ENCODE data around the gene GJB3.

Gene GJB3

DNA sequence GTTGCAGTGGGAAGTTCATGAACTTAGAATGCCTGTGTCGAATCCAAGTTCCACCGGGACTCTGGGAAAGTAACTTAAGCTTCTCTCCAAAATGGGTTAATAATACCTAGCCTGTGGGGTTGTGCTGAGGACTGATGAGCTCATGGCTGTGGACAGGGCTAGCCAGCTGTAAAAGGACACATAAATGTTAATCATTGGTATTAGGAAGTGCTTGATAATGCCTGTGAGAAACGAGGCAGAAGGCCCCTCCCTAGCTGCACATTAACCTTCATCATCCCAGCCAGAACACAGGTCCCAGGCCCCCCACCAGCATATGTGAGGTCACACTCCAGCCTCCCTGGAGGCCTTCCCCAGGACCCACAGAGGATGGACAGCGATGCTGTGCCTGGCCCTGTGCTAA, 22.3 kb upstream of the GJB3 start:
- ChIA-PET CTCF (interaction anchor here (1.1 kb wide), 1 partner anchor 14 kb away, joined by 3 read pairs; no protein-coding TSS in a partner anchor), POLR2A (no interaction called here)
- H3K4me3 ChIP-seq (ENCODE audit: control insufficient read depth in 1 of 7, extremely low read depth in 1 of 7, insufficient read depth in 4 of 7, low read depth in 2 of 7, low read length in 6 of 7), result no peak overlapping the region
- peaks cover 0 to 2% (median 0%) of the 10 kb centered on the region in 5 experiments for H3K27me3 ChIP-seq (replicated peaks in 2 of 5; ENCODE audit: control insufficient read depth in 4 of 5, insufficient read depth in 5 of 5, low read length in 4 of 5)
- peaks cover 0 to 2% (median 0%) of the 10 kb centered on the region in 5 experiments for H3K9me3 ChIP-seq (ENCODE audit: control extremely low read depth in 1 of 5, control insufficient read depth in 4 of 5, insufficient read depth in 2 of 5, low read depth in 1 of 5, low read length in 4 of 5)
- 100% methylated on average over 3 of the region's 4 CpGs for whole genome bisulfite sequencing (ENCODE audit: insufficient coverage)
- no peaks in the 10 kb centered on the region for H3K4me1 ChIP-seq (ENCODE audit: control extremely low read depth in 1 of 4, control insufficient read depth in 4 of 4, insufficient read depth in 4 of 4, low read length in 3 of 4)
- no peaks in the 10 kb centered on the region for H3K36me3 ChIP-seq (ENCODE audit: control insufficient read depth in 4 of 4, insufficient read depth in 4 of 4, low read length in 3 of 4)
- DNase-seq, result no peak
- no peak overlapping the region for H3K27ac ChIP-seq (ENCODE audit: insufficient read depth in 1 of 2, low read depth in 1 of 2, low read length in 2 of 2, poor library complexity in 1 of 2, severe bottlenecking in 2 of 2)

DNA sequence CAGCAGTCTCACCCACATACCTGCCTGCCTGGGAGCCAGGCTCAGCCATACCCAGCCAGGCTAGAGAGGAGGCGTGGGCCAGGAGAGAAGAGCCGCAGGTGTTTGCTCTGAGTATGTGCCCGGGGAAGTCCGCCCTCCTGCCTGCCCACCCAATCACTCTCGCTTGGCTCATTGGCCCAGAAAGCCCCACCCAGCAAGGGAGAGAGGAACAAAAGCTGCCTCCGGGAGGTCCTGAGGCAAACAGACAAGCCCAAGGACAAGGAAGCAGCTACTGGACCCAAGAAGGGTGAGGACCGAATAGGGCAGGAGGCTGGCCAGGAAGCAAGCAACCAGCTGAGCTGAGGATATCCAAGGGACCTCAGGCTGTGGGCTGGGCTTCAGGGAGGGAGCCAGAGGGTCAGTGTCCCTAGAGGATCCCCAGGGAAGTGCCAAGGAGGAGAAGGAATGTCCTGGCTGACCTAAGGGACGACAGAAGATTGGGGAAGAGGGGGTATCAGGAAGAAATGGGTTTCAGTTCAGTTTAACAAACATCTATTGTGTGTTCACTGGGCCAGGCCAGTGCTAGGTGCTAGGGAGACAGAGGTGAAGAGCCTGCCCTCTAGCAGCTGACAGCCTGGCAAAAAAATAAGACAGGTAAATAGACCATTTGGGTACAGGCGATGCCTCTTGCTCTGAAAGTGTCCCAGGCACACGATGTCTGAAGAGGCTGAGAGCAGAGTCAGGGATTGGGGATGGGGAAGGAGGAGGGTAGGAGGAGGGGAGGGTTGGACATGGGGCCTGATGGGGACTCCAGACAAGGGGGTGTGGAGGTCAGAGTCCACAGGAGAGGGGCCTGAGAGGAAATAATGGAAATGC, 21.3 kb upstream of the GJB3 start, which contains the start of gene GJB4:
TSS of gene GJB4 (plus strand) at position 238 of the 855 bp plus-strand sequence. CDS start 1,515 bp downstream, outside the sequence.
- Histone ChIP-seq H3K36me3 (ENCODE audit: control insufficient read depth in 4 of 4, insufficient read depth in 4 of 4, low read length in 3 of 4) (no peaks in the 10 kb centered on the region), H3K9me3 (ENCODE audit: control extremely low read depth in 1 of 5, control insufficient read depth in 4 of 5, insufficient read depth in 2 of 5, low read depth in 1 of 5, low read length in 4 of 5) (peaks cover 0 to 4% (median 0%) of the 10 kb centered on the region in 5 experiments), H3K4me1 (ENCODE audit: control extremely low read depth in 1 of 4, control insufficient read depth in 4 of 4, insufficient read depth in 4 of 4, low read length in 3 of 4) (no peaks in the 10 kb centered on the region), H3K27ac (ENCODE audit: insufficient read depth in 1 of 2, low read depth in 1 of 2, low read length in 2 of 2, poor library complexity in 1 of 2, severe bottlenecking in 2 of 2) (no peak within 1 kb of the TSS), H3K4me3 (ENCODE audit: control insufficient read depth in 1 of 7, extremely low read depth in 1 of 7, insufficient read depth in 4 of 7, low read depth in 2 of 7, low read length in 6 of 7) (no peak within 1 kb of the TSS), H3K27me3 (replicated peaks in 2 of 5; ENCODE audit: control insufficient read depth in 4 of 5, insufficient read depth in 5 of 5, low read length in 4 of 5) (peaks cover 0 to 3% (median 0%) of the 10 kb centered on the region in 5 experiments)
- CTCF ChIA-PET, result no interaction called here
- POLR2A ChIA-PET, result no interaction called here
- DNase-seq, result no peak
- 87% methylated on average over 7 of the region's 10 CpGs for WGBS (ENCODE audit: insufficient coverage)

DNA sequence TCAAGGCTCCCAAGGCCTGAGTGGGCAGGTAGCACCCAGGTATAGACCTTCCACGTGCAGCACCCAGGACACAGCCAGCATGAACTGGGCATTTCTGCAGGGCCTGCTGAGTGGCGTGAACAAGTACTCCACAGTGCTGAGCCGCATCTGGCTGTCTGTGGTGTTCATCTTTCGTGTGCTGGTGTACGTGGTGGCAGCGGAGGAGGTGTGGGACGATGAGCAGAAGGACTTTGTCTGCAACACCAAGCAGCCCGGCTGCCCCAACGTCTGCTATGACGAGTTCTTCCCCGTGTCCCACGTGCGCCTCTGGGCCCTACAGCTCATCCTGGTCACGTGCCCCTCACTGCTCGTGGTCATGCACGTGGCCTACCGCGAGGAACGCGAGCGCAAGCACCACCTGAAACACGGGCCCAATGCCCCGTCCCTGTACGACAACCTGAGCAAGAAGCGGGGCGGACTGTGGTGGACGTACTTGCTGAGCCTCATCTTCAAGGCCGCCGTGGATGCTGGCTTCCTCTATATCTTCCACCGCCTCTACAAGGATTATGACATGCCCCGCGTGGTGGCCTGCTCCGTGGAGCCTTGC, 19.7 kb upstream of the GJB3 start:
- Histone ChIP-seq H3K27ac (ENCODE audit: insufficient read depth in 1 of 2, low read depth in 1 of 2, low read length in 2 of 2, poor library complexity in 1 of 2, severe bottlenecking in 2 of 2) (no peak overlapping the region), H3K9me3 (ENCODE audit: control extremely low read depth in 1 of 5, control insufficient read depth in 4 of 5, insufficient read depth in 2 of 5, low read depth in 1 of 5, low read length in 4 of 5) (peaks cover 0 to 4% (median 0%) of the 10 kb centered on the region in 5 experiments), H3K4me1 (ENCODE audit: control extremely low read depth in 1 of 4, control insufficient read depth in 4 of 4, insufficient read depth in 4 of 4, low read length in 3 of 4) (no peaks in the 10 kb centered on the region), H3K36me3 (ENCODE audit: control insufficient read depth in 4 of 4, insufficient read depth in 4 of 4, low read length in 3 of 4) (no peaks in the 10 kb centered on the region), H3K27me3 (replicated peaks in 2 of 5; ENCODE audit: control insufficient read depth in 4 of 5, insufficient read depth in 5 of 5, low read length in 4 of 5) (peaks cover 0 to 3% (median 0%) of the 10 kb centered on the region in 5 experiments), H3K4me3 (ENCODE audit: control insufficient read depth in 1 of 7, extremely low read depth in 1 of 7, insufficient read depth in 4 of 7, low read depth in 2 of 7, low read length in 6 of 7) (no peak overlapping the region)
- 98% methylated on average over 30 of the region's 33 CpGs for WGBS (ENCODE audit: insufficient coverage)
- no peak for DNase-seq
- ChIA-PET POLR2A (no interaction called here), CTCF (interaction anchor here (1.5 kb wide), 1 partner anchor 18 kb away, joined by 5 read pairs; no protein-coding TSS in a partner anchor)

DNA sequence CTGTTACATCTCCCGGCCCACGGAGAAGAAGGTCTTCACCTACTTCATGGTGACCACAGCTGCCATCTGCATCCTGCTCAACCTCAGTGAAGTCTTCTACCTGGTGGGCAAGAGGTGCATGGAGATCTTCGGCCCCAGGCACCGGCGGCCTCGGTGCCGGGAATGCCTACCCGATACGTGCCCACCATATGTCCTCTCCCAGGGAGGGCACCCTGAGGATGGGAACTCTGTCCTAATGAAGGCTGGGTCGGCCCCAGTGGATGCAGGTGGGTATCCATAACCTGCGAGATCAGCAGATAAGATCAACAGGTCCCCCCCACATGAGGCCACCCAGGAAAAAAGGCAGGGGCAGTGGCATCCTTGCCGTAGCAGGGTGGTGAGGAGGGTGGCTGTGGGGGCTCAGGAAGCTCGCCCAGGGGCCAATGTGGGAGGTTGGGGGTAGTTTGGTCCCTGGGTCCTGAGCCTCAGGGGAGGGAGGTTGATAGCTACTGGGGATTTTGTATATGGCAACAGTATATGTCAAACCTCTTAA, 19.2 kb upstream of the GJB3 start:
- no peak overlapping the region for H3K4me3 ChIP-seq (ENCODE audit: control insufficient read depth in 1 of 7, extremely low read depth in 1 of 7, insufficient read depth in 4 of 7, low read depth in 2 of 7, low read length in 6 of 7)
- ChIA-PET CTCF (interaction anchor here (1.5 kb wide), 1 partner anchor 19 kb away, joined by 5 read pairs; no protein-coding TSS in a partner anchor), POLR2A (no interaction called here)
- H3K9me3 ChIP-seq (ENCODE audit: control extremely low read depth in 1 of 5, control insufficient read depth in 4 of 5, insufficient read depth in 2 of 5, low read depth in 1 of 5, low read length in 4 of 5), result peaks cover 0 to 4% (median 0%) of the 10 kb centered on the region in 5 experiments
- no peak overlapping the region for H3K27ac ChIP-seq (ENCODE audit: insufficient read depth in 1 of 2, low read depth in 1 of 2, low read length in 2 of 2, poor library complexity in 1 of 2, severe bottlenecking in 2 of 2)
- peaks cover 0 to 3% (median 0%) of the 10 kb centered on the region in 5 experiments for H3K27me3 ChIP-seq (replicated peaks in 2 of 5; ENCODE audit: control insufficient read depth in 4 of 5, insufficient read depth in 5 of 5, low read length in 4 of 5)
- H3K4me1 ChIP-seq (ENCODE audit: control extremely low read depth in 1 of 4, control insufficient read depth in 4 of 4, insufficient read depth in 4 of 4, low read length in 3 of 4), result no peaks in the 10 kb centered on the region
- H3K36me3 ChIP-seq (ENCODE audit: control insufficient read depth in 4 of 4, insufficient read depth in 4 of 4, low read length in 3 of 4), result no peaks in the 10 kb centered on the region
- DNase-seq, result no peak
- 94% methylated on average over 10 of the region's 13 CpGs for WGBS (ENCODE audit: insufficient coverage)

DNA sequence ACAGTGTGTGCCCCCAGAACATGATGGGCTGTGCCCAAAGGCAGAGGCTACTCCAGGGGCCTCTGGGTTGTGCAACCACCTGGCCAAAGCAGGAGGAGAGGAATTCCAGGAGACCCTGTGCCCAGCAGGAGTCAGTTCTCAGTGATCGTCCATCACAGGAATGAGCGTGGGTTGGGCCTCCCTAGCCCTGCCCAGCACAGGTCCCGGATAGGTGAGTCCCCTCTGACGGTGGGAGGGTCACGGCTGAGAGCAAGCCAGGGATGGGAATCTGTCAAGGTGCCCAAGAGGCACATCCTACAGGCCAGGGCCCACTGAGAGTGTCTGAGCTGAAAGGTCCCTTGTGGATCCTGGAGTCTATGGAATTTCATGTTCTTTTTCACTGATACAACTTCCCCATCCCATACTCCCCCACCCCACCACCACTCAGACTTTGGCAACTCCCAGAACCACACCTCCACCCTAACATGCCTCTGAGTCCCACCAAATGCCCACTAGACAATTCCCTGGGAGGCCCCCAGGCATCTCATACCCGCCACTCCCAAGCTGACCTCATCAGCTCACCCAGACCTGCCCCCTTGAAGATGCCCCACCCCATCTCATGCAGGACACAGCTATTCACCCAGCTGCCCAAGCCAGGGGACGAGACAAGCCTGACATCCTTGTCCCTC, 18.4 kb upstream of the GJB3 start:
- H3K9me3 ChIP-seq (ENCODE audit: control extremely low read depth in 1 of 5, control insufficient read depth in 4 of 5, insufficient read depth in 2 of 5, low read depth in 1 of 5, low read length in 4 of 5), result peaks cover 0 to 4% (median 0%) of the 10 kb centered on the region in 5 experiments
- POLR2A ChIA-PET, result no interaction called here
- CTCF ChIA-PET, result interaction anchor here (0.7 kb wide), 1 partner anchor 24 kb away, joined by 3 read pairs; no protein-coding TSS in a partner anchor
- H3K4me1 ChIP-seq (ENCODE audit: control extremely low read depth in 1 of 4, control insufficient read depth in 4 of 4, insufficient read depth in 4 of 4, low read length in 3 of 4), result no peaks in the 10 kb centered on the region
- no peak for DNase-seq
- no peak overlapping the region for H3K27ac ChIP-seq (ENCODE audit: insufficient read depth in 1 of 2, low read depth in 1 of 2, low read length in 2 of 2, poor library complexity in 1 of 2, severe bottlenecking in 2 of 2)
- H3K27me3 ChIP-seq (replicated peaks in 2 of 5; ENCODE audit: control insufficient read depth in 4 of 5, insufficient read depth in 5 of 5, low read length in 4 of 5), result peaks cover 0 to 3% (median 0%) of the 10 kb centered on the region in 5 experiments
- H3K36me3 ChIP-seq (ENCODE audit: control insufficient read depth in 4 of 4, insufficient read depth in 4 of 4, low read length in 3 of 4), result no peaks in the 10 kb centered on the region
- no peak overlapping the region for H3K4me3 ChIP-seq (ENCODE audit: control insufficient read depth in 1 of 7, extremely low read depth in 1 of 7, insufficient read depth in 4 of 7, low read depth in 2 of 7, low read length in 6 of 7)
- 82% methylated on average over 6 of the region's 7 CpGs for WGBS (ENCODE audit: insufficient coverage)

DNA sequence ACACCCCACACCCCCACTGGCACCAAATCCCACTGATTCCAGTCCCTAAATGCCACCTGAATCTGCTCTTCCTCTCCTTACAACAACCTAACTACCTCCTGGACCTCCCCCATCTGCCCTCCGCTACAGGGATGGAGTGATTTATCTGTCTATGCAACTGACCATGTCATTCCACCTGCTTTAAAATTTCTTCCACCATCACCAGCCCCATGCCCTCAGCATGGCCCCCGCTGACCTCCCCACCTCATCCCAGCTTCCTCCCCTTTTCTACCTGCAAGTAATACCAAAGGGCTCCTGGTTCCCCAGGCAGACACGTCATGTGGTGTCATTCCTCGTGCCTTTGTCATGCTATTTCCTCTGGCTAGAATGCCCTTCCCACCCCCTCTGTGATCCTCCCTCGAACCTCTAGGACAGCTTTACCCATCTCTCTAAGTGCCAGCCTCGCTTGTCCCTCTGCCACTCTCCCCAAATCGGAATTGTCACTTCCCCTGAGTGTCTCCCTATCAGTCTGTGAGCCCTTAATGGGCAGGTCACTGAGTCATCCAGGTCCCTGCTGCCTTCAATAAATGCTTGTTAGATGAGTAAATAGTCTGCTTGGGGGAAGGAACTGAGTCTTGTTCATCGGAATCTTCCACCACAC, 17.8 kb upstream of the GJB3 start:
- H3K27me3 ChIP-seq (replicated peaks in 2 of 5; ENCODE audit: control insufficient read depth in 4 of 5, insufficient read depth in 5 of 5, low read length in 4 of 5), result peaks cover 0 to 3% (median 0%) of the 10 kb centered on the region in 5 experiments
- 64% methylated on average over 6 of the region's 8 CpGs for WGBS (ENCODE audit: insufficient coverage)
- H3K27ac ChIP-seq (ENCODE audit: insufficient read depth in 1 of 2, low read depth in 1 of 2, low read length in 2 of 2, poor library complexity in 1 of 2, severe bottlenecking in 2 of 2), result no peak overlapping the region
- no peak overlapping the region for H3K4me3 ChIP-seq (ENCODE audit: control insufficient read depth in 1 of 7, extremely low read depth in 1 of 7, insufficient read depth in 4 of 7, low read depth in 2 of 7, low read length in 6 of 7)
- H3K4me1 ChIP-seq (ENCODE audit: control extremely low read depth in 1 of 4, control insufficient read depth in 4 of 4, insufficient read depth in 4 of 4, low read length in 3 of 4), result no peaks in the 10 kb centered on the region
- no peaks in the 10 kb centered on the region for H3K36me3 ChIP-seq (ENCODE audit: control insufficient read depth in 4 of 4, insufficient read depth in 4 of 4, low read length in 3 of 4)
- ChIA-PET CTCF (interaction anchor here (0.7 kb wide), 1 partner anchor 23 kb away, joined by 3 read pairs; no protein-coding TSS in a partner anchor), POLR2A (no interaction called here)
- DNase-seq, result no peak
- peaks cover 0 to 4% (median 0%) of the 10 kb centered on the region in 5 experiments for H3K9me3 ChIP-seq (ENCODE audit: control extremely low read depth in 1 of 5, control insufficient read depth in 4 of 5, insufficient read depth in 2 of 5, low read depth in 1 of 5, low read length in 4 of 5)
